K562 (cell line): Measurements from ENCODE around the gene PPP1R13L. TPM values are rescaled to one million over a fixed set of nuclear protein-coding genes. Genes with fewer than 3 reads are reported as not detected.

ENCODE experiments used
- CBX1 ChIP-seq: sonication (generic); IDR thresholded peaks from 2 replicates; pipeline ENCODE4 v1.6.1; 2016; ENCODE audit warnings: antibody characterized with exemption, low read depth, mild to moderate bottlenecking
- CHCHD3 ChIP-seq: fragments of 250-450 bp; sonication (Bioruptor Pico); IDR thresholded peaks from 2 replicates; pipeline ENCODE4 v2.1.2; 2022; ENCODE audit warnings: mild to moderate bottlenecking
- EP300 ChIP-seq: IDR thresholded peaks from 2 replicates; pipeline ENCODE4 v1.6.1; 2012; ENCODE audit warnings: low read length, improper control_type of control experiment
- FOSL1 ChIP-seq: fragments of 200-800 bp; sonication (Bioruptor generic); conservative IDR thresholded peaks from 2 replicates; pipeline ENCODE4 v1.6.1; 2016; ENCODE audit warnings: missing genetic modification characterization, missing compliant biosample characterization
- GTF2F1 ChIP-seq: IDR thresholded peaks from 2 replicates; pipeline ENCODE4 v1.6.1; 2011; ENCODE audit warnings: low read depth, low read length, improper control_type of control experiment
- MXI1 ChIP-seq: IDR thresholded peaks from 2 replicates; pipeline ENCODE4 v1.6.1; 2011; ENCODE audit warnings: low read depth, mild to moderate bottlenecking, improper control_type of control experiment, low read length
- NCOR1 ChIP-seq: fragments of 450-650 bp; IDR thresholded peaks from 2 replicates; pipeline ENCODE4 v1.6.1; 2016; ENCODE audit warnings: mild to moderate bottlenecking, moderate library complexity
- NFXL1 ChIP-seq: fragments of 450-650 bp; formaldehyde crosslinking; IDR thresholded peaks from 2 replicates; pipeline ENCODE4 v1.4.0; 2021; ENCODE audit warnings: mild to moderate bottlenecking
- NR2F6 ChIP-seq: fragments of 450-650 bp; formaldehyde crosslinking; IDR thresholded peaks from 2 replicates; pipeline ENCODE4 v1.4.0; 2020; ENCODE audit warnings: mild to moderate bottlenecking
- PHB2 ChIP-seq: fragments of 450-650 bp; IDR thresholded peaks from 2 replicates; pipeline ENCODE4 v1.6.1; 2017; ENCODE audit warnings: low read depth
- SAP30 ChIP-seq: fragments of 200-600 bp; sonication (generic); IDR thresholded peaks from 2 replicates; pipeline ENCODE4 v1.6.1; 2012; ENCODE audit warnings: borderline replicate concordance, low read depth, mild to moderate bottlenecking, moderate library complexity, low read length, control low read depth, inconsistent platforms; ENCODE audit not compliant: insufficient read depth, poor library complexity, severe bottlenecking
- TBP ChIP-seq: optimal IDR thresholded peaks from 2 replicates; pipeline ENCODE3; 2011; ENCODE audit warnings: low read depth, low read length, improper control_type of control experiment
- ZFX ChIP-seq: sonication (generic); formaldehyde crosslinking; IDR thresholded peaks from 2 replicates; pipeline ENCODE4 v1.8.0; 2022; ENCODE audit warnings: mild to moderate bottlenecking, missing genetic modification reagents, moderate library complexity
- ZNF316 ChIP-seq: fragments of 450-650 bp; IDR thresholded peaks from 2 replicates; pipeline ENCODE4 v1.6.1; 2016
- polyA plus RNA-seq, 8 experiments: library from polyadenylated mRNA; depleted of rRNA in 4 of 8; stranded (reverse) in 5 of 8; unstranded in 3 of 8; fragments of >200 nt; fragmentation: Nextera tagmentation in 2 of 8; fragmentation: Illumina TruSeq in 1 of 8; extraction: Ambion mirVana in 2 of 8; extraction: Trizol in 1 of 8; gene quantifications; 2 replicates each; pipeline versions ENCODE4 v1.2.1 to v1.2.3, GENCODE V29; 2011 to 2014; ENCODE audit warnings: inconsistent platforms in 1 of 8, missing spikeins in 1 of 8
- total RNA-seq, 7 experiments: library from RNA; depleted of rRNA in 6 of 7; stranded (reverse); fragments of >200 nt in 6 of 7; fragmentation: Illumina TruSeq in 2 of 7; extraction: Trizol in 2 of 7; gene quantifications; 2 replicates each; pipeline versions ENCODE4 v1.2.1 to v1.2.3, GENCODE V29; 2011 to 2021; ENCODE audit warnings: low replicate concordance in 1 of 7
- TF ChIP-seq, protein P1 (sequence below): sonication (generic); formaldehyde crosslinking; IDR thresholded peaks from 2 replicates; pipeline ENCODE4 v1.8.0; 2023; ENCODE audit warnings: missing genetic modification reagents, mild to moderate bottlenecking, borderline replicate concordance
- TF ChIP-seq, protein P2 (sequence below): fragments of 450-650 bp; formaldehyde crosslinking; IDR thresholded peaks from 2 replicates; pipeline ENCODE4 v1.4.0; 2020; ENCODE audit warnings: mild to moderate bottlenecking, moderate library complexity
- TF ChIP-seq, protein P3 (sequence below): sonication (generic); formaldehyde crosslinking; IDR thresholded peaks from 2 replicates; pipeline ENCODE4 v1.9.0; 2022; ENCODE audit warnings: mild to moderate bottlenecking, missing genetic modification reagents

PPP1R13L gene
- total and polyA plus RNA-seq, 9 of the 15 experiments (the other 6 are each of a cell fraction or from before 2014, with no cell fraction given): 0.32 to 6.7 (median 2.0) TPM

GRCh38 chr19:45444318-45445041 lies 39.6 kb upstream of the PPP1R13L start (continued):
- TF ChIP-seq, protein P1, sequence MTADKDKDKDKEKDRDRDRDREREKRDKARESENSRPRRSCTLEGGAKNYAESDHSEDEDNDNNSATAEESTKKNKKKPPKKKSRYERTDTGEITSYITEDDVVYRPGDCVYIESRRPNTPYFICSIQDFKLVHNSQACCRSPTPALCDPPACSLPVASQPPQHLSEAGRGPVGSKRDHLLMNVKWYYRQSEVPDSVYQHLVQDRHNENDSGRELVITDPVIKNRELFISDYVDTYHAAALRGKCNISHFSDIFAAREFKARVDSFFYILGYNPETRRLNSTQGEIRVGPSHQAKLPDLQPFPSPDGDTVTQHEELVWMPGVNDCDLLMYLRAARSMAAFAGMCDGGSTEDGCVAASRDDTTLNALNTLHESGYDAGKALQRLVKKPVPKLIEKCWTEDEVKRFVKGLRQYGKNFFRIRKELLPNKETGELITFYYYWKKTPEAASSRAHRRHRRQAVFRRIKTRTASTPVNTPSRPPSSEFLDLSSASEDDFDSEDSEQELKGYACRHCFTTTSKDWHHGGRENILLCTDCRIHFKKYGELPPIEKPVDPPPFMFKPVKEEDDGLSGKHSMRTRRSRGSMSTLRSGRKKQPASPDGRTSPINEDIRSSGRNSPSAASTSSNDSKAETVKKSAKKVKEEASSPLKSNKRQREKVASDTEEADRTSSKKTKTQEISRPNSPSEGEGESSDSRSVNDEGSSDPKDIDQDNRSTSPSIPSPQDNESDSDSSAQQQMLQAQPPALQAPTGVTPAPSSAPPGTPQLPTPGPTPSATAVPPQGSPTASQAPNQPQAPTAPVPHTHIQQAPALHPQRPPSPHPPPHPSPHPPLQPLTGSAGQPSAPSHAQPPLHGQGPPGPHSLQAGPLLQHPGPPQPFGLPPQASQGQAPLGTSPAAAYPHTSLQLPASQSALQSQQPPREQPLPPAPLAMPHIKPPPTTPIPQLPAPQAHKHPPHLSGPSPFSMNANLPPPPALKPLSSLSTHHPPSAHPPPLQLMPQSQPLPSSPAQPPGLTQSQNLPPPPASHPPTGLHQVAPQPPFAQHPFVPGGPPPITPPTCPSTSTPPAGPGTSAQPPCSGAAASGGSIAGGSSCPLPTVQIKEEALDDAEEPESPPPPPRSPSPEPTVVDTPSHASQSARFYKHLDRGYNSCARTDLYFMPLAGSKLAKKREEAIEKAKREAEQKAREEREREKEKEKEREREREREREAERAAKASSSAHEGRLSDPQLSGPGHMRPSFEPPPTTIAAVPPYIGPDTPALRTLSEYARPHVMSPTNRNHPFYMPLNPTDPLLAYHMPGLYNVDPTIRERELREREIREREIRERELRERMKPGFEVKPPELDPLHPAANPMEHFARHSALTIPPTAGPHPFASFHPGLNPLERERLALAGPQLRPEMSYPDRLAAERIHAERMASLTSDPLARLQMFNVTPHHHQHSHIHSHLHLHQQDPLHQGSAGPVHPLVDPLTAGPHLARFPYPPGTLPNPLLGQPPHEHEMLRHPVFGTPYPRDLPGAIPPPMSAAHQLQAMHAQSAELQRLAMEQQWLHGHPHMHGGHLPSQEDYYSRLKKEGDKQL (CRISPR knock-in tag): no peak
- peak; percentile 98 for TF ChIP-seq ZFX (CRISPR knock-in tag)
- TF ChIP-seq NCOR1: peak; percentile 60
- TF ChIP-seq NR2F6 (CRISPR knock-in tag): no peak
- 0 out of 2 replicates have a peak, but pooled peaks have one; percentile 26 for TF ChIP-seq CHCHD3 (CRISPR knock-in tag)
- TF ChIP-seq GTF2F1: no peak
- TF ChIP-seq, protein P2, sequence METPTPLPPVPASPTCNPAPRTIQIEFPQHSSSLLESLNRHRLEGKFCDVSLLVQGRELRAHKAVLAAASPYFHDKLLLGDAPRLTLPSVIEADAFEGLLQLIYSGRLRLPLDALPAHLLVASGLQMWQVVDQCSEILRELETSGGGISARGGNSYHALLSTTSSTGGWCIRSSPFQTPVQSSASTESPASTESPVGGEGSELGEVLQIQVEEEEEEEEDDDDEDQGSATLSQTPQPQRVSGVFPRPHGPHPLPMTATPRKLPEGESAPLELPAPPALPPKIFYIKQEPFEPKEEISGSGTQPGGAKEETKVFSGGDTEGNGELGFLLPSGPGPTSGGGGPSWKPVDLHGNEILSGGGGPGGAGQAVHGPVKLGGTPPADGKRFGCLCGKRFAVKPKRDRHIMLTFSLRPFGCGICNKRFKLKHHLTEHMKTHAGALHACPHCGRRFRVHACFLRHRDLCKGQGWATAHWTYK (CRISPR knock-in tag): peak; percentile 71; the same call in 1 of the 2 replicates
- no peak for TF ChIP-seq PHB2
- no peak for TF ChIP-seq NFXL1
- TF ChIP-seq EP300: no peak
- peak; percentile 70; the same call in 1 of the 2 replicates for TF ChIP-seq CBX1
- TF ChIP-seq, protein P3, sequence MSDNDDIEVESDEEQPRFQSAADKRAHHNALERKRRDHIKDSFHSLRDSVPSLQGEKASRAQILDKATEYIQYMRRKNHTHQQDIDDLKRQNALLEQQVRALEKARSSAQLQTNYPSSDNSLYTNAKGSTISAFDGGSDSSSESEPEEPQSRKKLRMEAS (CRISPR knock-in tag): peak; percentile 40; the same call in 1 of the 2 replicates
- TF ChIP-seq FOSL1: no peak
- no peak for TF ChIP-seq ZNF316
- peak; percentile 48 for TF ChIP-seq TBP
- peak; percentile 82 for TF ChIP-seq MXI1
- peak; percentile 47 for TF ChIP-seq SAP30
